Endothelial cell of umbilical vein (primary cell): ENCODE data around the gene MAN2C1. TPM values are rescaled to one million over a fixed set of nuclear protein-coding genes. Genes with fewer than 3 reads are reported as not detected.

ENCODE experiments used
- BruUV-seq: library from RNA; stranded (reverse); fragments of 400-500 nt; replicated peaks from 2 replicates; lab custom pipeline; 2021; lab: Mats Ljungman, UMichigan
- CTCF ChIA-PET: fragments of 300-600, 350-600 bp; sonication (Branson Sonifier 250); formaldehyde crosslinking; loops from one replicate; lab custom pipeline; 2021; ENCODE audit warnings: antibody characterized with exemption, inconsistent platforms; lab: Charles Lee
- POLR2A ChIA-PET: fragments of 300-600, 350-600 bp; sonication (Branson Sonifier 250); formaldehyde crosslinking; loops from one replicate; lab custom pipeline; 2021; ENCODE audit warnings: antibody characterized with exemption, inconsistent platforms; lab: Charles Lee
- DNase-seq: peaks from one replicate; pipeline ENCODE4 v3.0.0-alpha.2; 2011; ENCODE audit warnings: low read depth, low spot score
- FAIRE-seq: peaks from 2 replicates; lab custom pipeline; 2011; peaks lifted over from hg19 to GRCh38; lab: Jason Lieb, UNC
- H2AFZ ChIP-seq: 2 replicates; pipeline ENCODE4 v1.6.0; 2012; ENCODE audit warnings: low read depth, low read length, control low read depth, inconsistent platforms
- H3K27ac ChIP-seq: 2 replicates; pipeline ENCODE4 v1.5.1; 2011; ENCODE audit warnings: low read depth, mild to moderate bottlenecking, control low read depth, low read length, moderate library complexity; ENCODE audit not compliant: insufficient read depth
- H3K27me3 ChIP-seq, 2 experiments: 2 replicates each; pipeline versions ENCODE4 v1.6.0 to v1.6.1; 2011; ENCODE audit warnings: low read length in 2 of 2, mixed read lengths in 1 of 2; ENCODE audit not compliant: control insufficient read depth in 2 of 2, insufficient read depth in 2 of 2
- H3K36me3 ChIP-seq, 2 experiments: 2 replicates in 1 of 2; 3 replicates in 1 of 2; pipeline ENCODE4 v1.5.1; 2011; ENCODE audit warnings: low read length in 2 of 2, mild to moderate bottlenecking in 1 of 2, moderate library complexity in 1 of 2; ENCODE audit not compliant: control insufficient read depth in 2 of 2, insufficient read depth in 2 of 2; ENCODE audit errors: extremely low read depth in 1 of 2
- H3K4me1 ChIP-seq: 3 replicates; pipeline ENCODE4 v1.5.1; 2011; ENCODE audit warnings: mild to moderate bottlenecking, low read length; ENCODE audit not compliant: control insufficient read depth, insufficient read depth; ENCODE audit errors: extremely low read depth
- H3K4me2 ChIP-seq: 2 replicates; pipeline ENCODE4 v1.6.1; 2011; ENCODE audit warnings: low read length, control low read depth, mixed read lengths; ENCODE audit not compliant: insufficient read depth
- H3K4me3 ChIP-seq, 3 experiments: fragments of 200-600 bp in 1 of 3; sonication (generic), shearing (Covaris generic) in 1 of 3; replicated peaks in 1 of 3; 2 replicates each; pipeline ENCODE4 v1.5.1; 2011 to 2016; ENCODE audit warnings: control low read depth in 3 of 3, low read length in 3 of 3, mild to moderate bottlenecking in 2 of 3, inconsistent platforms in 1 of 3, low read depth in 1 of 3, moderate library complexity in 1 of 3; ENCODE audit not compliant: insufficient read depth in 1 of 3
- H3K79me2 ChIP-seq: 2 replicates; pipeline ENCODE4 v1.6.0; 2012; ENCODE audit warnings: low read length, inconsistent platforms; ENCODE audit not compliant: control insufficient read depth, insufficient read depth
- H3K9ac ChIP-seq: replicated peaks from 2 replicates; pipeline ENCODE3; 2011; ENCODE audit warnings: low read length, control low read depth; ENCODE audit not compliant: insufficient read depth; ENCODE audit errors: extremely low read depth
- H3K9me1 ChIP-seq: replicated peaks from 3 replicates; pipeline ENCODE4 v1.6.0; 2011; ENCODE audit warnings: mild to moderate bottlenecking, low read length; ENCODE audit not compliant: control insufficient read depth, insufficient read depth; ENCODE audit errors: extremely low read depth
- H3K9me3 ChIP-seq: replicated peaks from 2 replicates; pipeline ENCODE4 v1.5.1; 2012; ENCODE audit warnings: low read length, inconsistent platforms; ENCODE audit not compliant: control insufficient read depth, insufficient read depth
- H4K20me1 ChIP-seq: replicated peaks from 2 replicates; pipeline ENCODE3; 2011; ENCODE audit warnings: mild to moderate bottlenecking, low read length; ENCODE audit not compliant: control insufficient read depth, insufficient read depth; ENCODE audit errors: extremely low read depth
- CTCF ChIP-seq, 2 donors: IDR thresholded peaks; 1 replicate in 1 of 2; 2 replicates in 1 of 2; pipeline ENCODE4 v1.5.1; 2011; ENCODE audit warnings: low read length in 2 of 2, mild to moderate bottlenecking in 2 of 2, moderate library complexity in 2 of 2, control low read depth in 1 of 2, inconsistent platforms in 1 of 2, low read depth in 1 of 2; ENCODE audit not compliant: insufficient read depth in 1 of 2; ENCODE audit errors: extremely low read depth in 1 of 2
- EZH2 ChIP-seq: IDR thresholded peaks from 2 replicates; pipeline ENCODE4 v1.6.1; 2012; ENCODE audit warnings: borderline replicate concordance, low read depth, mild to moderate bottlenecking, moderate library complexity, low read length, inconsistent platforms; ENCODE audit not compliant: severe bottlenecking
- FOS ChIP-seq: IDR thresholded peaks from 2 replicates; pipeline ENCODE4 v1.6.1; 2011; ENCODE audit warnings: mild to moderate bottlenecking, low read length, moderate library complexity, borderline replicate concordance; ENCODE audit not compliant: insufficient read depth
- GATA2 ChIP-seq: IDR thresholded peaks from 2 replicates; pipeline ENCODE4 v1.7.0; 2011; ENCODE audit warnings: low read depth, mild to moderate bottlenecking, moderate library complexity, mixed read lengths, low read length; ENCODE audit not compliant: insufficient read length, insufficient read depth
- JUN ChIP-seq: IDR thresholded peaks from 2 replicates; pipeline ENCODE4 v1.6.1; 2011; ENCODE audit warnings: borderline replicate concordance, low read depth; ENCODE audit not compliant: insufficient read length, insufficient read depth
- MYC ChIP-seq: IDR thresholded peaks from one replicate; pipeline ENCODE4 v1.6.1; 2011; ENCODE audit warnings: mild to moderate bottlenecking, low read depth, low read length
- POLR2A ChIP-seq: IDR thresholded peaks from 2 replicates; pipeline ENCODE4 v1.6.1; 2012; ENCODE audit warnings: low read depth, mild to moderate bottlenecking, control low read depth, low read length
- POLR2AphosphoS5 ChIP-seq: IDR thresholded peaks from 2 replicates; pipeline ENCODE4 v1.6.1; 2012; ENCODE audit warnings: low read depth, mild to moderate bottlenecking, control low read depth, low read length, moderate library complexity; ENCODE audit not compliant: insufficient read depth
- dilution Hi-C: fragments of 300-500 bp; cut with MboI; formaldehyde crosslinking; loops from one replicate; pipeline ENCODE4 v1.15.0; 2019; ENCODE audit warnings: low sequenced_read_pairs; ENCODE audit not compliant: extremely low pct_ligation_motif_present
- intact Hi-C: fragments of 100-400 bp; cut with micrococcal nuclease; formaldehyde crosslinking; loops from one replicate; pipeline ENCODE4 v1.10.0; 2022
- polyA plus RNA-seq, 4 experiments: library from polyadenylated mRNA; depleted of rRNA in 3 of 4; stranded (reverse) in 3 of 4; unstranded in 1 of 4; fragments of >200 nt; gene quantifications; 2 replicates each; pipeline versions ENCODE4 v1.2.1 to v1.2.3, GENCODE V29; 2011 to 2012; ENCODE audit warnings: missing spikeins in 1 of 4
- total RNA-seq: library from RNA; stranded (reverse); gene quantifications from 2 replicates; pipeline ENCODE4 v1.2.3, GENCODE V29; 2021
- TF ChIP-seq, protein P1 (sequence below): IDR thresholded peaks from 2 replicates; pipeline ENCODE4 v1.6.1; 2011; ENCODE audit not compliant: insufficient read depth, insufficient read length

Gene MAN2C1
- total and polyA plus RNA-seq, 2 donors (not counting 3 experiments of a cell fraction or from before 2014, with no cell fraction given): 198 to 248 TPM

DNA sequence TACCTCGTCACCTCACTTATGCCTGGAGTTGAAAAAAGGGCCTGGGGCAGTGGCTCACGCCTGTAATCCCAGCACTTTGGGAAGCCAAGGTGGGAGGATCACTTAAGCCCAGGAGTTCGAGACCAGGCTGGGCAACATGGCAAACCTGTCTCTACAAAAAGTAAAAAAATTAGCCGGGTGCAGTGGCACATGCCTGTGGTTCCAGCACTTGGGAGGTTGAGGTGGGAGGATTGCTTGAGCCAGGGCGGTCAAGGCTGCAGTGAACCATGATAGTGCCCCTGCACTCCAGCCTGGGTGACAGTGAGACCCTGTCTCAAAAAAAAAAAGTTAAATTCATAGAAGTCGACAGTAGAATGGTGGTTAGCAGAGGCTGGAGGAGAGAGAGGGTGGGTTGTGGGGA, 26.2 kb downstream of the MAN2C1 start:
- POLR2A ChIA-PET: no interaction called here
- dilution Hi-C loops (no loop called here), intact Hi-C loops (no loop called here)
- CTCF ChIA-PET: no interaction called here
- H3K27ac ChIP-seq: no peak overlapping the region
- H3K9ac ChIP-seq: no peak overlapping the region
- TF ChIP-seq, protein P1, sequence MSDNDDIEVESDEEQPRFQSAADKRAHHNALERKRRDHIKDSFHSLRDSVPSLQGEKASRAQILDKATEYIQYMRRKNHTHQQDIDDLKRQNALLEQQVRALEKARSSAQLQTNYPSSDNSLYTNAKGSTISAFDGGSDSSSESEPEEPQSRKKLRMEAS: no peak
- TF ChIP-seq MYC (no peak), GATA2 (no peak), CTCF (IDR thresholded peaks at IDR 0.05; ENCODE audit: extremely low read depth in 1 of 2, insufficient read depth in 1 of 2, low read depth in 1 of 2, low read length in 2 of 2) (no peak), POLR2A (no peak), JUN (no peak), EZH2 (no peak), FOS (no peak), POLR2AphosphoS5 (no peak)
- H3K9me3 ChIP-seq: no peaks in the 10 kb centered on the region
- H3K79me2 ChIP-seq: no peaks in the 10 kb centered on the region
- H2AFZ ChIP-seq: no peak overlapping the region
- H4K20me1 ChIP-seq: no peaks in the 10 kb centered on the region
- H3K4me3 ChIP-seq: no peak overlapping the region
- DNase-seq (no peak), FAIRE-seq (no peak)
- BruUV-seq: no TSS peak
- peaks cover 0 to 8% of the 10 kb centered on the region in 2 experiments for H3K36me3 ChIP-seq
- H3K9me1 ChIP-seq: no peaks in the 10 kb centered on the region
- H3K4me1 ChIP-seq: peaks cover 4% of the 10 kb centered on the region
- H3K4me2 ChIP-seq: no peak overlapping the region
- no peaks in the 10 kb centered on the region for H3K27me3 ChIP-seq
